Pancreas (tissue), 10 donors: ENCODE results near the gene PAX5. TPM values are rescaled to one million over a fixed set of nuclear protein-coding genes. Genes with fewer than 3 reads are reported as not detected.

Source experiments
- ATAC-seq, 4 donors: fragments of 200-7000 bp; cut with Tn5 transposase; one replicate each; pipeline versions ENCODE4 v1.8.0 to v1.9.1; 2020; ENCODE audit warnings: mild to moderate bottlenecking in 4 of 4, moderate library complexity in 4 of 4
- DNase-seq, 6 donors: peaks; one replicate each; pipeline ENCODE4 v3.0.0-alpha.2; 2020
- FAIRE-seq: peaks from 2 replicates; lab custom pipeline; 2012; peaks lifted over from hg19 to GRCh38; lab: Jason Lieb, UNC
- H3K27ac ChIP-seq, 4 donors: fragments of 200-600 bp; sonication (generic); 1 replicate in 3 of 4; 2 replicates in 1 of 4; pipeline versions ENCODE4 v1.5.0 to v1.8.0; 2020
- H3K27me3 ChIP-seq, 4 donors: fragments of 200-600 bp; one replicate each; pipeline ENCODE4 v1.8.0; 2021
- H3K36me3 ChIP-seq, 3 donors: fragments of 200-600 bp; sonication (generic) in 1 of 3; one replicate each; pipeline versions ENCODE4 v1.5.0 to v1.8.0; 2020 to 2021
- H3K4me1 ChIP-seq, 3 donors: fragments of 200-600 bp; one replicate each; pipeline ENCODE4 v1.8.0; 2021
- H3K4me3 ChIP-seq, 4 donors: fragments of 200-600 bp; sonication (generic) in 2 of 4; one replicate each; pipeline versions ENCODE4 v1.5.0 to v1.8.0; 2020 to 2021
- H3K9me3 ChIP-seq, 4 donors: fragments of 200-600 bp; one replicate each; pipeline ENCODE4 v1.8.0; 2021
- WGBS, 2 donors: extraction: QIAGEN DNeasy Blood & Tissue Kit; methylation state at CpG; one replicate each; pipeline ENCODE4 v1.1.7; 2013; 5-methylcytosine and 5-hydroxymethylcytosine counted together
- intact Hi-C, 3 donors: fragments of 100-400 bp; cut with DNase I; formaldehyde crosslinking; loops; one replicate each; pipeline versions ENCODE4 v1.11.1 to v1.14.2; 2022
- polyA plus RNA-seq, 2 donors: library from polyadenylated mRNA; stranded (reverse); fragments of 200-250 nt; gene quantifications; one replicate each; pipeline ENCODE4 v1.2.3, GENCODE V29; 2013
- total RNA-seq, 6 donors: library from RNA; stranded (reverse); fragmentation: NEBNext Ultra II Directional in 4 of 6; extraction: Animal tissue kit (Norgen Biotek cat#: 25700) in 4 of 6; gene quantifications; one replicate each; pipeline versions ENCODE4 v1.2.1 to v1.2.4, GENCODE V29; 2021 to 2023
- TF ChIP-seq, protein P1 (sequence below), 4 donors: fragments of 200-600 bp; sonication (generic) in 3 of 4; IDR thresholded peaks; one replicate each; pipeline versions ENCODE4 v1.5.0 to v1.8.0; 2021; ENCODE audit warnings: antibody characterized with exemption in 4 of 4
- donor health status: healthy with polysubstance abuse.
- donor health status: DM: no; HTN: no; CAD: no; lungs with moderate emphysema.
- donor health status: DM: no; HTN: no; CAD: no.
- donor health status: control.
- donor health status: control.
- donor health status: Bipolar disorder and iron deficiency.
- donor health status: DM: yes; HTN: yes; CAD: no.
- donor health status: DM: no; HTN: no; CAD: no.
- donor health status: DM: no; HTN: no; CAD: no.
- donor health status: DM: yes; HTN: yes; CAD: no.

Gene PAX5
- total and polyA plus RNA-seq, 8 donors: under 0.01 to 0.35 (median 0.28) TPM; not detected in 1

DNA sequence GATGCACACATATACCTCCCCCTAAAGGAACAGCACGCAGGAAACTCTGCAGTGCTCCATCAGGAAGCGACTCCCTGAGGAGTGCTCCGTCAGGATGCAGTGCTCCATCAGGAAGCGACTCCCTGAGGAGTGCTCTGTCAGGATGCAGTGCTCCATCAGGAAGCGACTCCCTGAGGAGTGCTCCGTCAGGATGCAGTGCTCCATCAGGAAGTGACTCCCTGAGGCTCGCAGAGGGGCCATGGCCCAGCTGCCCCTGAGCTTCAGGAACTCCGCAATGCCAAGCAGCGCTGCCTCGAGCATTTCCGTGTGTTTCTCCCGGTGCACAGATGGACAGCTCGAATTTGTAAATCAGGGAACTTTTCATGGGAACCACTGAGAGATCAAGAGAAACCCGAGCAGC, 88.1 kb downstream of the PAX5 start:
- TF ChIP-seq, protein P1, sequence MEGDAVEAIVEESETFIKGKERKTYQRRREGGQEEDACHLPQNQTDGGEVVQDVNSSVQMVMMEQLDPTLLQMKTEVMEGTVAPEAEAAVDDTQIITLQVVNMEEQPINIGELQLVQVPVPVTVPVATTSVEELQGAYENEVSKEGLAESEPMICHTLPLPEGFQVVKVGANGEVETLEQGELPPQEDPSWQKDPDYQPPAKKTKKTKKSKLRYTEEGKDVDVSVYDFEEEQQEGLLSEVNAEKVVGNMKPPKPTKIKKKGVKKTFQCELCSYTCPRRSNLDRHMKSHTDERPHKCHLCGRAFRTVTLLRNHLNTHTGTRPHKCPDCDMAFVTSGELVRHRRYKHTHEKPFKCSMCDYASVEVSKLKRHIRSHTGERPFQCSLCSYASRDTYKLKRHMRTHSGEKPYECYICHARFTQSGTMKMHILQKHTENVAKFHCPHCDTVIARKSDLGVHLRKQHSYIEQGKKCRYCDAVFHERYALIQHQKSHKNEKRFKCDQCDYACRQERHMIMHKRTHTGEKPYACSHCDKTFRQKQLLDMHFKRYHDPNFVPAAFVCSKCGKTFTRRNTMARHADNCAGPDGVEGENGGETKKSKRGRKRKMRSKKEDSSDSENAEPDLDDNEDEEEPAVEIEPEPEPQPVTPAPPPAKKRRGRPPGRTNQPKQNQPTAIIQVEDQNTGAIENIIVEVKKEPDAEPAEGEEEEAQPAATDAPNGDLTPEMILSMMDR (IDR thresholded peaks at IDR 0.05): no peak
- DNase-seq (no peak), FAIRE-seq (no peak), ATAC-seq (no peak)
- Histone ChIP-seq H3K27me3 (no peaks in the 10 kb centered on the region), H3K9me3 (no peaks in the 10 kb centered on the region), H3K4me1 (no peaks in the 10 kb centered on the region), H3K4me3 (no peak overlapping the region), H3K36me3 (no peaks in the 10 kb centered on the region), H3K27ac (no peak overlapping the region)
- 82 to 83% methylated on average over 14 of the region's 14 CpGs for WGBS, 2 donors
- intact Hi-C loops: no loop called here

DNA sequence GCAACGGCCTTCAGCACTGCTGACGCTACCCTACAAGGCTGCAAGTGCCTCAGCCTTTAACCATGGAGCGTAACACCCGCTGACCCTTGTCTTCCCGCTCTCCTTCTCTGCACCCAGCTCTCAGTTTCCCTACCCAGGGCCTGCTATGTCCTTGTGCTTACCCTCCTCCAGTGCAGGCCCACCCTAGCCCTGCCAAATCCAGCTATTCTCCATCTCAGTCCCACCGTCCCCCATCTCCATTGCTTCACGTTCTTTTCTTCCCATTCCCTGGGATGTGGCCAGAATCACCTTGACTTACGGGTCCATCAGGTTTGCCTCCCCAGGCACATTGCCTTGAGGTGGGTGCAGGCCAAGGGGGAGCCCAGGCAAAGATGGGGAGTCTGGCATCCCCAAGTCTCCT, 91.2 kb downstream of the PAX5 start:
- intact Hi-C loops: no loop called here
- WGBS, 2 donors: 88 to 90% methylated on average over 8 of the region's 8 CpGs

DNA sequence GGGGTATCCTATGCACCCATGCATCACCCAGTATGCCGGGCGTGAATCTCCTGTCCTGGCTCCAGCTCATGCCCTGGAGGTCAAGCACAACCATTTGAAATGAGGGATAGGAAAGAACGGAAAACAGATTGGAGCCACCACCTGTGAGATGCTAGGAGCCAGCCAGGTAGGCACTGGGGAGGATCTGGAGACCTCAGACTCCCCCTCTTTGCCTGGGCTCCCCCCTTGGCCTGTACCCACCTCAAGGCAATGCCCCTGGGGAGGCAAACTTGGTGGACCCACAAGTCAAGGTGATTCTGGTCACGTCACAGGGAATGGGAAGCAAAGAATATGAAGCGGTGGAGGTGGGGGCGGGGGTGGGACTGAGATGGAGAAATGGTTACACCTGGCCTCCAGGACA, 92.6 kb downstream of the PAX5 start:
- Histone ChIP-seq H3K4me3 (no peak overlapping the region), H3K27ac (no peak overlapping the region), H3K9me3 (no peaks in the 10 kb centered on the region), H3K36me3 (no peaks in the 10 kb centered on the region), H3K27me3 (no peaks in the 10 kb centered on the region), H3K4me1 (no peaks in the 10 kb centered on the region)
- WGBS, 2 donors: 87 to 88% methylated on average over 6 of the region's 6 CpGs
- no peak for DNase-seq
- intact Hi-C loops: no loop called here
- TF ChIP-seq, protein P1 (IDR thresholded peaks at IDR 0.05): no peak
- no peak for FAIRE-seq
- no peak for ATAC-seq

More for the DNA sequence above, 91.2 kb downstream of the PAX5 start:
- ATAC-seq (no peak), FAIRE-seq (no peak), DNase-seq (no peak)
- Histone ChIP-seq H3K27me3 (no peaks in the 10 kb centered on the region), H3K9me3 (no peaks in the 10 kb centered on the region), H3K36me3 (no peaks in the 10 kb centered on the region), H3K4me1 (no peaks in the 10 kb centered on the region), H3K27ac (no peak overlapping the region), H3K4me3 (no peak overlapping the region)
- TF ChIP-seq, protein P1 (IDR thresholded peaks at IDR 0.05): no peak

DNA sequence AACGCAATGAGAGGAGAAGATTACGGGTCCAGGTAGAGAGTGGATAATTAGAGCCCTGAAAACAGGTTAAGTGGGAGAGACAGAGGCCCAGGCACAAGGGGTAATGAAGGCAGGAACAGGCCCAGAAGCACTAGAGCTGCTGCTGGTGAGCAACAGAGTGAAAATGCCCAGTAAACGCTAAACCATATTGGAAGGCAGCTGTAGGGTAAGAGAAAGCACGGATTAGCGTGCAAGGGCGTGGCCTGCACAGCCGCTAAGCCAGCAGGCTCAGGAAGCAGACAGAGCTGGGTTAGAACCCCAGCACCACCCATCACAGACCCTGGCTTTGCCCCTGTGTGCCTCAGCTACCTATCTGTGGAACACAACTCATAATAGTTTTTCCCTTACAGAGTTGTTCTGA, 93.2 kb downstream of the PAX5 start:
- no peaks in the 10 kb centered on the region for H3K9me3 ChIP-seq
- FAIRE-seq: no peak
- 89 to 91% methylated on average over 7 of the region's 7 CpGs for WGBS, 2 donors
- TF ChIP-seq, protein P1 (IDR thresholded peaks at IDR 0.05): no peak
- no peaks in the 10 kb centered on the region for H3K4me1 ChIP-seq
- DNase-seq: no peak
- no peaks in the 10 kb centered on the region for H3K36me3 ChIP-seq
- no peak for ATAC-seq
- H3K27me3 ChIP-seq: no peaks in the 10 kb centered on the region
- intact Hi-C loops: no loop called here
- H3K27ac ChIP-seq: no peak overlapping the region
- H3K4me3 ChIP-seq: no peak overlapping the region

DNA sequence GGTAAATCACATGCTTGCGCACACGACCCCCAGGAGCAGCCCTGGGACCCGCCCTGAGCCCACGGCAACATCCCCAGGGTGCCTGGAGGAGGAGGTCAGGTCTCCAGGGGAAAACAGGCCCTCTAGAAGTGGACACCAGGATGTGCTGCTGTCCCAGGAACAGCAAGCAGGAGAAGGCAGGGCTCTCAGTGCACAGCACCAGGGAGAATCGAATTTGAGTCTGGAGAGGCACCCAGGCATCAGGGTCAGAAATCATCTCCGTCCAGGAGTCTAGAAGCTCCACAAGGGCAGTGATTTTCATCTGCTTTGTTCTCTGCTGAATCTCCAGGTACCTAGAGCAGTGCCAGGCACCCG, 93.6 kb downstream of the PAX5 start:
- Histone ChIP-seq H3K27ac (no peak overlapping the region), H3K36me3 (no peaks in the 10 kb centered on the region), H3K9me3 (no peaks in the 10 kb centered on the region), H3K4me3 (no peak overlapping the region), H3K27me3 (no peaks in the 10 kb centered on the region), H3K4me1 (no peaks in the 10 kb centered on the region)
- no peak for FAIRE-seq
- DNase-seq: no peak
- intact Hi-C loops: no loop called here
- ATAC-seq: no peak
- TF ChIP-seq, protein P1 (IDR thresholded peaks at IDR 0.05): no peak
- 76 to 84% methylated on average over 7 of the region's 7 CpGs for WGBS, 2 donors
